Mammary epithelial cell (primary cell): ENCODE results near the gene SPATA25.

Source experiments
- EZH2 ChIP-seq: IDR thresholded peaks from 2 replicates; pipeline ENCODE4 v1.6.1; 2012; ENCODE audit warnings: low read length, inconsistent platforms, borderline replicate concordance
- TF ChIP-seq, protein P1 (sequence below), 2 donors: IDR thresholded peaks in 1 of 2; conservative IDR thresholded peaks in 1 of 2; 2 replicates each; pipeline ENCODE4 v1.5.1; 2011 to 2012; ENCODE audit warnings: inconsistent platforms in 2 of 2, low read length in 2 of 2, mild to moderate bottlenecking in 2 of 2, control low read depth in 1 of 2, low read depth in 1 of 2; ENCODE audit not compliant: insufficient read depth in 1 of 2; ENCODE audit errors: extremely low read depth in 1 of 2

DNA sequence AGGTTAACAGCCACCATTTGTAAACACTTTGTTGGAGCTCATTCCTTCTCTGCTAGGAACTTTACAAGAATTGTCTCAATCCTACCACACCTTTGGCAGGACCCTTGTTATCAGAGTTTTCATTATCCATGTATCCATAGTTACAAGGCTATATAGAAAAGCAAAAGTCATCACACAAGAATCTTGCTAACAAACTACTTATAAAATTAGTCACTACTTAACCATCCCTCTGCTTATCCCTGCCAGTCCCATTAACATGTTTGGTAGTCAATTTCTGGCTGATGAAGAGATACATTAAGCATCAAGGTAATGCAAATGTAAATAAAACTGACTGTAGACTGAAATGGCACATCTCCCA, 19.6 kb downstream of the SPATA25 start:
- TF ChIP-seq, protein P1, sequence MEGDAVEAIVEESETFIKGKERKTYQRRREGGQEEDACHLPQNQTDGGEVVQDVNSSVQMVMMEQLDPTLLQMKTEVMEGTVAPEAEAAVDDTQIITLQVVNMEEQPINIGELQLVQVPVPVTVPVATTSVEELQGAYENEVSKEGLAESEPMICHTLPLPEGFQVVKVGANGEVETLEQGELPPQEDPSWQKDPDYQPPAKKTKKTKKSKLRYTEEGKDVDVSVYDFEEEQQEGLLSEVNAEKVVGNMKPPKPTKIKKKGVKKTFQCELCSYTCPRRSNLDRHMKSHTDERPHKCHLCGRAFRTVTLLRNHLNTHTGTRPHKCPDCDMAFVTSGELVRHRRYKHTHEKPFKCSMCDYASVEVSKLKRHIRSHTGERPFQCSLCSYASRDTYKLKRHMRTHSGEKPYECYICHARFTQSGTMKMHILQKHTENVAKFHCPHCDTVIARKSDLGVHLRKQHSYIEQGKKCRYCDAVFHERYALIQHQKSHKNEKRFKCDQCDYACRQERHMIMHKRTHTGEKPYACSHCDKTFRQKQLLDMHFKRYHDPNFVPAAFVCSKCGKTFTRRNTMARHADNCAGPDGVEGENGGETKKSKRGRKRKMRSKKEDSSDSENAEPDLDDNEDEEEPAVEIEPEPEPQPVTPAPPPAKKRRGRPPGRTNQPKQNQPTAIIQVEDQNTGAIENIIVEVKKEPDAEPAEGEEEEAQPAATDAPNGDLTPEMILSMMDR (conservative IDR thresholded peaks at IDR 0.05 in 1 of 2, IDR thresholded peaks at IDR 0.05 in 1 of 2; ENCODE audit: extremely low read depth in 1 of 2, insufficient read depth in 1 of 2, low read depth in 1 of 2, low read length in 2 of 2), result no peak
- no peak for TF ChIP-seq EZH2
